ENCODE results near the gene RBM4B. TPM values are rescaled to one million over a fixed set of nuclear protein-coding genes. Genes with fewer than 3 reads are reported as not detected.
"Not testable (repeated sequence)": the region's sequence is repeated elsewhere in the genome, so short reads cannot be mapped to it uniquely, and the experiment has no call there.

RBM4B gene
- total RNA-seq, 1 donor from 2014 or later, result 34.4 TPM

GRCh38 chr11:66649903-66650302, 27.8 kb downstream of the RBM4B start:
- Mint-ChIP-seq H3K4me3 (no peak overlapping the region), H3K4me1 (peaks cover 41% of the 10 kb centered on the region)

GRCh38 chr11:66646828-66647227, 30.9 kb downstream of the RBM4B start:
- peaks cover 87% of the 10 kb centered on the region for H3K36me3 Mint-ChIP-seq (ENCODE audit: low read depth)
- ChIA-PET CTCF (no interaction called here), POLR2A (interaction anchor here (0.7 to 1.5 kb wide), 3 partner anchors 9 to 31 kb away, joined by 4 to 7 read pairs (median 6); partner anchors contain the start of genes RBM14 and RBM4)
- no peak for DNase-seq
- no peak overlapping the region for H3K27ac Mint-ChIP-seq
- no peak overlapping the region for H3K4me3 Mint-ChIP-seq
- ATAC-seq (ENCODE audit: low read depth), result no peak
- TF ChIP-seq CTCF (IDR thresholded peaks at IDR 0.05), result no peak
- peaks cover 67% of the 10 kb centered on the region for H3K4me1 Mint-ChIP-seq
- no peaks in the 10 kb centered on the region for H3K27me3 Mint-ChIP-seq
- no peaks in the 10 kb centered on the region for H3K9me3 Mint-ChIP-seq
- intact Hi-C loops (cut with micrococcal nuclease), result no loop called here

More at GRCh38 chr11:66649903-66650302, 27.8 kb downstream of the RBM4B start:
- CTCF ChIA-PET, result interaction anchor here (1.3 kb wide), 1 partner anchor 29 kb away, joined by 4 read pairs; no protein-coding TSS in a partner anchor
- ATAC-seq (ENCODE audit: low read depth) (no peak), DNase-seq (no peak)
- Mint-ChIP-seq H3K27ac (no peak overlapping the region), H3K27me3 (no peaks in the 10 kb centered on the region), H3K36me3 (ENCODE audit: low read depth) (peaks cover 68% of the 10 kb centered on the region), H3K9me3 (no peaks in the 10 kb centered on the region)
- TF ChIP-seq CTCF (IDR thresholded peaks at IDR 0.05), result no peak
- POLR2A ChIA-PET, result interaction anchor here (1.9 to 3.1 kb wide), 2 partner anchors 11 to 33 kb away, joined by 6 to 25 read pairs; partner anchors contain the start of genes RBM14 and RBM4
- intact Hi-C loops (cut with micrococcal nuclease), result no loop called here

DNA sequence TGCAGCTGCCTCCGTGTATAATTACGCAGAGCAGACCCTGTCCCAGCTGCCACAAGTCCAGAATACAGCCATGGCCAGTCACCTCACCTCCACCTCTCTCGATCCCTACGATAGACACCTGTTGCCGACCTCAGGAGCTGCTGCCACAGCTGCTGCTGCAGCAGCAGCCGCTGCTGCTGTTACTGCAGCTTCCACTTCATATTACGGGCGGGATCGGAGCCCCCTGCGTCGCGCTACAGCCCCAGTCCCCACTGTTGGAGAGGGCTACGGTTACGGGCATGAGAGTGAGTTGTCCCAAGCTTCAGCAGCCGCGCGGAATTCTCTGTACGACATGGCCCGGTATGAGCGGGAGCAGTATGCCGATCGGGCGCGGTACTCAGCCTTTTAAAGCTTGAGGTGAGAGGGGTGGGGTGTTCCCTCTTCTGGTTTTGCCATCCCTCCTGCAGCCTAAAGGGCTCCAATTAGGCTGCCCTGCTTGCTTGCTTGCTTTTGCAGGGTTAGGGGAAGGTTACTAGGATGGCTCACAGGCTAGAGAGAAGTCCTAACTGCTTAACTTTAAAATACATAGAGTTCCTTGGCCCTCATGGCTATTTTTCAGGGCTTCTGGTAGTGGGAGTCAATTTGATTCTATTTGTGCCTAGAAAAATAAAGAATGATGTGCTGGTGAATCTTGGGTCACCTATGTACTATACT, 33.8 kb downstream of the RBM4B start:
- ChIA-PET CTCF (no interaction called here), POLR2A (interaction anchor here (0.5 to 11.1 kb wide), 2 partner anchors 22 to 29 kb away, joined by 3 to 272 read pairs; partner anchors contain the start of gene RBM14)
- intact Hi-C loops (cut with micrococcal nuclease), result no loop called here
- H3K4me1 Mint-ChIP-seq, result peaks cover 81% of the 10 kb centered on the region
- no peak for TF ChIP-seq CTCF (IDR thresholded peaks at IDR 0.05)
- no peaks in the 10 kb centered on the region for H3K27me3 Mint-ChIP-seq
- no peak overlapping the region for H3K27ac Mint-ChIP-seq
- DNase-seq (no peak), ATAC-seq (ENCODE audit: low read depth) (no peak)
- H3K9me3 Mint-ChIP-seq, result no peaks in the 10 kb centered on the region
- H3K36me3 Mint-ChIP-seq (ENCODE audit: low read depth), result peaks cover 91% of the 10 kb centered on the region
- no peak overlapping the region for H3K4me3 Mint-ChIP-seq

- intact Hi-C loops (cut with micrococcal nuclease), result no loop called here
- H3K27ac Mint-ChIP-seq, result no peak overlapping the region
- no peaks in the 10 kb centered on the region for H3K27me3 Mint-ChIP-seq
- DNase-seq (no peak), ATAC-seq (ENCODE audit: low read depth) (no peak)
- ChIA-PET POLR2A (interaction anchor here (0.6 to 11.1 kb wide), 2 partner anchors 12 to 20 kb away, joined by 5 to 272 read pairs; partner anchors contain the start of gene RBM14), CTCF (no interaction called here)
- H3K36me3 Mint-ChIP-seq (ENCODE audit: low read depth), result peaks cover 86% of the 10 kb centered on the region
- TF ChIP-seq CTCF (IDR thresholded peaks at IDR 0.05), result no peak
- H3K9me3 Mint-ChIP-seq, result no peaks in the 10 kb centered on the region
- H3K4me1 Mint-ChIP-seq, result peaks cover 88% of the 10 kb centered on the region
- peak overlapping the region; percentile 7 for H3K4me3 Mint-ChIP-seq
These were observed 35.9 kb downstream of the RBM4B start for GRCh38 chr11:66641834-66642233.

GRCh38 chr11:66639814-66640340, 37.8 kb downstream of the RBM4B start:
- Mint-ChIP-seq H3K36me3 (ENCODE audit: low read depth) (peaks cover 69% of the 10 kb centered on the region), H3K27ac (peak overlapping the region; percentile 98), H3K4me3 (peak overlapping the region; percentile 99), H3K4me1 (peaks cover 75% of the 10 kb centered on the region)
- ATAC-seq (ENCODE audit: low read depth); H3K9me3 Mint-ChIP-seq; H3K27me3 Mint-ChIP-seq; DNase-seq: not testable (repeated sequence)
- POLR2A ChIA-PET, result interaction anchor here (0.9 to 11.1 kb wide), 7 partner anchors 18 to 203 kb away, joined by 3 to 272 read pairs (median 17); partner anchors contain the start of genes ACTN3, RBM14, RBM4B and ZDHHC24
- intact Hi-C loops (cut with micrococcal nuclease), result loop anchor here (2.0 kb wide), 1 partner anchor 19 kb away; no protein-coding TSS in a partner anchor
- CTCF ChIA-PET, result interaction anchor here (4.3 kb wide), 1 partner anchor 38 kb away, joined by 29 read pairs; the partner anchor contains the start of gene RBM4B

All from activated B cell treated with CpG ODN at 0.5 μM for 24 hours (primary cell).